ENCODE data around the gene CTCF.
A peak's percentile ranks its signal among the peaks of the same experiment; 100 is the strongest.

Gene CTCF

GRCh38 chr16:67534431-67534830 lies 27.9 kb upstream of the CTCF start:
- no peak for DNase-seq

GRCh38 chr16:67535201-67535600 lies 27.1 kb upstream of the CTCF start:
- DNase-seq: no peak

GRCh38 chr16:67537270-67537635 lies 25.1 kb upstream of the CTCF start:
- DNase-seq: peak; percentile 42

GRCh38 chr16:67537636-67538591 lies 24.4 kb upstream of the CTCF start:
- peak; percentile 51 for DNase-seq

- DNase-seq: no peak
These were observed 23.6 kb upstream of the CTCF start for GRCh38 chr16:67538666-67539101.

- DNase-seq: no peak
These were observed 23.1 kb upstream of the CTCF start for GRCh38 chr16:67539271-67539670.

GRCh38 chr16:67539691-67540635 lies 22.4 kb upstream of the CTCF start:
- no peak for DNase-seq

- no peak for DNase-seq
These were observed 21.6 kb upstream of the CTCF start for GRCh38 chr16:67540756-67541155.

- DNase-seq: no peak
These were observed 20.7 kb upstream of the CTCF start for GRCh38 chr16:67541391-67542263.

GRCh38 chr16:67542464-67542863 lies 19.9 kb upstream of the CTCF start:
- DNase-seq: peak; percentile 51

- no peak for DNase-seq
These were observed 19.3 kb upstream of the CTCF start for GRCh38 chr16:67543036-67543435.

GRCh38 chr16:67543582-67543981 lies 18.7 kb upstream of the CTCF start:
- no peak for DNase-seq

- DNase-seq: no peak
These were observed 17.9 kb upstream of the CTCF start for GRCh38 chr16:67544329-67544841.

- no peak for DNase-seq
These were observed 17.3 kb upstream of the CTCF start for GRCh38 chr16:67544844-67545664.

GRCh38 chr16:67545665-67546024 lies 16.7 kb upstream of the CTCF start:
- no peak for DNase-seq

GRCh38 chr16:67546091-67546501 lies 16.2 kb upstream of the CTCF start:
- DNase-seq: no peak

GRCh38 chr16:67546761-67547422 lies 15.4 kb upstream of the CTCF start:
- peak; percentile 65 for DNase-seq

- DNase-seq: no peak
These were observed 14.7 kb upstream of the CTCF start for GRCh38 chr16:67547423-67548264.

- no peak for DNase-seq
These were observed 13.8 kb upstream of the CTCF start for GRCh38 chr16:67548265-67549126.
